HG03280 (cell line): ENCODE measurements around the gene OR11L1.

ENCODE experiments used
- ATAC-seq: cut with Tn5 transposase; IDR thresholded peaks from one replicate; pipeline ENCODE4 v1.9.1; 2021; ENCODE audit warnings: mild to moderate bottlenecking, moderate library complexity; ENCODE audit not compliant: unreplicated experiment

Gene OR11L1

GRCh38 chr1:247841796-247842195 is at the start of gene OR11L1:
OR11L1 (minus strand) TSS chr1:247841896; CDS start chr1:247841896, 0 bp downstream.
- no peak for ATAC-seq

GRCh38 chr1:247884797-247885413 is 43.2 kb upstream of the OR11L1 start:
- no peak for ATAC-seq

- ATAC-seq, result no peak
Observed at GRCh38 chr1:247883346-247883745, 41.6 kb upstream of the OR11L1 start.

GRCh38 chr1:247865416-247865815 is 23.7 kb upstream of the OR11L1 start:
- ATAC-seq, result no peak

- no peak for ATAC-seq
Observed at GRCh38 chr1:247864644-247865043, 22.9 kb upstream of the OR11L1 start.

GRCh38 chr1:247862756-247863155 is 21.1 kb upstream of the OR11L1 start:
- no peak for ATAC-seq

GRCh38 chr1:247857985-247858619 is 16.4 kb upstream of the OR11L1 start:
- no peak for ATAC-seq

GRCh38 chr1:247857069-247857984 is 15.6 kb upstream of the OR11L1 start, which contains the start of gene TRIM58:
TRIM58 (plus strand) TSS chr1:247857187; CDS start chr1:247857247, 60 bp downstream.
- peak; percentile 50 for ATAC-seq

GRCh38 chr1:247855911-247856310 is 14.2 kb upstream of the OR11L1 start:
- no peak for ATAC-seq

- ATAC-seq, result no peak
Observed at GRCh38 chr1:247854899-247855545, 13.3 kb upstream of the OR11L1 start.

GRCh38 chr1:247849616-247850015 is 7.9 kb upstream of the OR11L1 start:
- ATAC-seq, result no peak

GRCh38 chr1:247848346-247848745 is 6.7 kb upstream of the OR11L1 start:
- ATAC-seq, result no peak

- no peak for ATAC-seq
Observed at GRCh38 chr1:247845693-247846017, 4.0 kb upstream of the OR11L1 start.

GRCh38 chr1:247845011-247845692 is 3.5 kb upstream of the OR11L1 start:
- ATAC-seq, result no peak

GRCh38 chr1:247843411-247843810 is 1.7 kb upstream of the OR11L1 start:
- no peak for ATAC-seq

GRCh38 chr1:247840818-247841217 is 878 bp downstream of the OR11L1 start:
- no peak for ATAC-seq

- no peak for ATAC-seq
Observed at GRCh38 chr1:247833601-247834000, 8.1 kb downstream of the OR11L1 start.

- ATAC-seq, result no peak
Observed at GRCh38 chr1:247829656-247830055, 12.0 kb downstream of the OR11L1 start.

- ATAC-seq, result no peak
Observed at GRCh38 chr1:247825362-247825761, 16.3 kb downstream of the OR11L1 start.

GRCh38 chr1:247824023-247824422 is 17.7 kb downstream of the OR11L1 start, which contains the start of gene OR14A16:
OR14A16 (minus strand) TSS chr1:247824119; CDS start chr1:247815729, 8,390 bp downstream.
- no peak for ATAC-seq

- no peak for ATAC-seq
Observed at GRCh38 chr1:247822060-247822459, 19.6 kb downstream of the OR11L1 start.
